ENCODE data around the gene TMEM45A.

DNA sequence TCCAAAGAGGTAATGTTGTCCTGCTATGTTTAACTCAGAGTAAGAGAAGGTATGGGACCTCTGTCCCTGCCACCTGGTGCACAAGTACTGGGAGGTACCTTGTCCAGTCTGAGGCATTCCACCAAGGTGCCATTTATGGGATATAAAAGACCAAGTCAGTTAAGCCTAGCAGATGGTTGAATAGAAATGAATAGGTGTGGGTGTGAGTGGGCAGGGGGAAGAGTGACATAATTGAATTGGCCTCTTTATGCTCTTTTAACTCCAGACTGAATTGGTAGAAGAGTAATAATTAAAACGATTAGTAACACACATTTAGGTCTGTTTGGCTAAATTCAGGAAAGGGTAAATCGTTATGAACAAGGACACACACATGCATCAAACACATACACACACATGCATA is 117.5 kb downstream of the TMEM45A start:
- TF ChIP-seq, protein P1, sequence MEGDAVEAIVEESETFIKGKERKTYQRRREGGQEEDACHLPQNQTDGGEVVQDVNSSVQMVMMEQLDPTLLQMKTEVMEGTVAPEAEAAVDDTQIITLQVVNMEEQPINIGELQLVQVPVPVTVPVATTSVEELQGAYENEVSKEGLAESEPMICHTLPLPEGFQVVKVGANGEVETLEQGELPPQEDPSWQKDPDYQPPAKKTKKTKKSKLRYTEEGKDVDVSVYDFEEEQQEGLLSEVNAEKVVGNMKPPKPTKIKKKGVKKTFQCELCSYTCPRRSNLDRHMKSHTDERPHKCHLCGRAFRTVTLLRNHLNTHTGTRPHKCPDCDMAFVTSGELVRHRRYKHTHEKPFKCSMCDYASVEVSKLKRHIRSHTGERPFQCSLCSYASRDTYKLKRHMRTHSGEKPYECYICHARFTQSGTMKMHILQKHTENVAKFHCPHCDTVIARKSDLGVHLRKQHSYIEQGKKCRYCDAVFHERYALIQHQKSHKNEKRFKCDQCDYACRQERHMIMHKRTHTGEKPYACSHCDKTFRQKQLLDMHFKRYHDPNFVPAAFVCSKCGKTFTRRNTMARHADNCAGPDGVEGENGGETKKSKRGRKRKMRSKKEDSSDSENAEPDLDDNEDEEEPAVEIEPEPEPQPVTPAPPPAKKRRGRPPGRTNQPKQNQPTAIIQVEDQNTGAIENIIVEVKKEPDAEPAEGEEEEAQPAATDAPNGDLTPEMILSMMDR (IDR thresholded peaks at IDR 0.05; ENCODE audit: low read depth, low read length) = no peak
- TF ChIP-seq EZH2phosphoT487 (IDR thresholded peaks at IDR 0.05; ENCODE audit: low read depth) = no peak

Data from OCI-LY3 (cell line).